ENCODE measurements around the gene ELAC1. TPM values are rescaled to one million over a fixed set of nuclear protein-coding genes. Genes with fewer than 3 reads are reported as not detected.
"Not testable (repeated sequence)": the region's sequence is repeated elsewhere in the genome, so short reads cannot be mapped to it uniquely, and the experiment has no call there.

Gene ELAC1
- total RNA-seq, 2 experiments from 2014 or later, result 4.7 to 5.6 TPM

- Mint-ChIP-seq H3K27me3 (no peaks in the 10 kb centered on the region), H3K9me3 (ENCODE audit: low read depth) (peaks cover 6% of the 10 kb centered on the region), H3K36me3 (ENCODE audit: low read depth) (peaks cover 45% of the 10 kb centered on the region), H3K4me1 (peaks cover 36% of the 10 kb centered on the region), H3K4me3 (no peak overlapping the region), H3K27ac (peak overlapping the region; percentile 65)
- ATAC-seq, result peak; percentile 95
- peak; percentile 30 for DNase-seq
- ChIA-PET POLR2A (interaction anchor here (0.7 kb wide), 1 partner anchor 16 kb away, joined by 5 read pairs; no protein-coding TSS in a partner anchor), CTCF (interaction anchor here (0.6 to 0.8 kb wide), 2 partner anchors 88 to 135 kb away, joined by 3 read pairs; no protein-coding TSS in a partner anchor)
- intact Hi-C loops (cut with DNase I, micrococcal nuclease), result loop anchor here in 1 of 2 experiments (2.0 to 5.0 kb wide), 2 partner anchors 79 to 153 kb away; partner anchors contain the start of gene MRO
Measured at GRCh38 chr18:50973367-50974126, 5.7 kb downstream of the ELAC1 start.

- ChIA-PET POLR2A (interaction anchor here (0.6 kb wide), 1 partner anchor 126 kb away, joined by 7 read pairs; no protein-coding TSS in a partner anchor), CTCF (no interaction called here)
- DNase-seq (no peak), ATAC-seq (no peak)
- no peak overlapping the region for H3K27ac Mint-ChIP-seq
- H3K4me1 Mint-ChIP-seq, result peaks cover 17% of the 10 kb centered on the region
- H3K27me3 Mint-ChIP-seq, result no peaks in the 10 kb centered on the region
- intact Hi-C loops (cut with DNase I, micrococcal nuclease), result no loop called here
- peaks cover 50% of the 10 kb centered on the region for H3K36me3 Mint-ChIP-seq (ENCODE audit: low read depth)
- H3K4me3 Mint-ChIP-seq, result no peak overlapping the region
- H3K9me3 Mint-ChIP-seq (ENCODE audit: low read depth), result peaks cover 6% of the 10 kb centered on the region
Measured at GRCh38 chr18:50977037-50977760, 9.4 kb downstream of the ELAC1 start.

- Mint-ChIP-seq H3K9me3 (ENCODE audit: low read depth) (peaks cover 6% of the 10 kb centered on the region), H3K4me3 (no peak overlapping the region), H3K27ac (no peak overlapping the region), H3K27me3 (no peaks in the 10 kb centered on the region), H3K36me3 (ENCODE audit: low read depth) (peaks cover 43% of the 10 kb centered on the region), H3K4me1 (no peaks in the 10 kb centered on the region)
- ATAC-seq (no peak), DNase-seq (no peak)
- intact Hi-C loops (cut with DNase I, micrococcal nuclease), result no loop called here
- POLR2A ChIA-PET, result no interaction called here
- CTCF ChIA-PET, result interaction anchor here (0.6 kb wide), 1 partner anchor 182 kb away, joined by 4 read pairs; no protein-coding TSS in a partner anchor
Measured at GRCh38 chr18:50981381-50981780, 13.5 kb downstream of the ELAC1 start.

GRCh38 chr18:50982086-50982801 is 14.4 kb downstream of the ELAC1 start:
- Mint-ChIP-seq H3K27ac (no peak overlapping the region), H3K9me3 (ENCODE audit: low read depth) (peaks cover 3% of the 10 kb centered on the region), H3K36me3 (ENCODE audit: low read depth) (peaks cover 35% of the 10 kb centered on the region), H3K4me1 (no peaks in the 10 kb centered on the region), H3K4me3 (no peak overlapping the region), H3K27me3 (no peaks in the 10 kb centered on the region)
- ChIA-PET CTCF (interaction anchor here (0.6 kb wide), 1 partner anchor 182 kb away, joined by 4 read pairs; no protein-coding TSS in a partner anchor), POLR2A (no interaction called here)
- intact Hi-C loops (cut with DNase I, micrococcal nuclease), result no loop called here
- DNase-seq (no peak), ATAC-seq (no peak)

- ChIA-PET CTCF (no interaction called here), POLR2A (no interaction called here)
- Mint-ChIP-seq H3K36me3 (ENCODE audit: low read depth) (peaks cover 32% of the 10 kb centered on the region), H3K4me1 (no peaks in the 10 kb centered on the region), H3K27ac (no peak overlapping the region), H3K27me3 (no peaks in the 10 kb centered on the region), H3K4me3 (no peak overlapping the region), H3K9me3 (ENCODE audit: low read depth) (peaks cover 3% of the 10 kb centered on the region)
- intact Hi-C loops (cut with DNase I, micrococcal nuclease), result no loop called here
- no peak for DNase-seq
- no peak for ATAC-seq
Measured at GRCh38 chr18:50982802-50983179, 15.0 kb downstream of the ELAC1 start.

GRCh38 chr18:50986360-50987087 is 18.7 kb downstream of the ELAC1 start:
- H3K27me3 Mint-ChIP-seq, result no peaks in the 10 kb centered on the region
- H3K4me3 Mint-ChIP-seq, result no peak overlapping the region
- DNase-seq, result no peak
- no peaks in the 10 kb centered on the region for H3K4me1 Mint-ChIP-seq
- no peaks in the 10 kb centered on the region for H3K9me3 Mint-ChIP-seq (ENCODE audit: low read depth)
- peaks cover 16% of the 10 kb centered on the region for H3K36me3 Mint-ChIP-seq (ENCODE audit: low read depth)
- intact Hi-C loops (cut with DNase I, micrococcal nuclease), result no loop called here
- CTCF ChIA-PET, result interaction anchor here (1.1 to 1.6 kb wide), 2 partner anchors 31 to 166 kb away, joined by 3 read pairs; no protein-coding TSS in a partner anchor
- no peak overlapping the region for H3K27ac Mint-ChIP-seq
- POLR2A ChIA-PET, result no interaction called here
- no peak for ATAC-seq

- no peaks in the 10 kb centered on the region for H3K4me1 Mint-ChIP-seq
- no peak overlapping the region for H3K4me3 Mint-ChIP-seq
- ChIA-PET POLR2A (no interaction called here), CTCF (interaction anchor here (1.6 kb wide), 1 partner anchor 31 kb away, joined by 3 read pairs; no protein-coding TSS in a partner anchor)
- intact Hi-C loops (cut with DNase I, micrococcal nuclease), result no loop called here
- ATAC-seq (no peak), DNase-seq (no peak)
- H3K27me3 Mint-ChIP-seq, result no peaks in the 10 kb centered on the region
- no peaks in the 10 kb centered on the region for H3K9me3 Mint-ChIP-seq (ENCODE audit: low read depth)
- H3K27ac Mint-ChIP-seq, result no peak overlapping the region
- H3K36me3 Mint-ChIP-seq (ENCODE audit: low read depth), result peaks cover 15% of the 10 kb centered on the region
Measured at GRCh38 chr18:50987261-50987660, 19.4 kb downstream of the ELAC1 start.

GRCh38 chr18:50989711-50990110 is 21.9 kb downstream of the ELAC1 start:
- H3K27me3 Mint-ChIP-seq, result no peaks in the 10 kb centered on the region
- POLR2A ChIA-PET, result interaction anchor here (0.6 kb wide), 1 partner anchor 16 kb away, joined by 5 read pairs; no protein-coding TSS in a partner anchor
- H3K4me3 Mint-ChIP-seq, result no peak overlapping the region
- no peak for ATAC-seq
- CTCF ChIA-PET, result no interaction called here
- peaks cover 6% of the 10 kb centered on the region for H3K36me3 Mint-ChIP-seq (ENCODE audit: low read depth)
- no peak overlapping the region for H3K27ac Mint-ChIP-seq
- H3K4me1 Mint-ChIP-seq, result no peaks in the 10 kb centered on the region
- no peaks in the 10 kb centered on the region for H3K9me3 Mint-ChIP-seq (ENCODE audit: low read depth)
- intact Hi-C loops (cut with DNase I, micrococcal nuclease), result no loop called here
- DNase-seq, result no peak

- Mint-ChIP-seq H3K27me3 (no peaks in the 10 kb centered on the region), H3K9me3 (ENCODE audit: low read depth) (no peaks in the 10 kb centered on the region), H3K36me3 (ENCODE audit: low read depth) (peaks cover 2% of the 10 kb centered on the region), H3K4me1 (no peaks in the 10 kb centered on the region), H3K27ac (no peak overlapping the region), H3K4me3 (no peak overlapping the region)
- ChIA-PET POLR2A (no interaction called here), CTCF (no interaction called here)
- intact Hi-C loops (cut with DNase I, micrococcal nuclease), result no loop called here
- DNase-seq (no peak), ATAC-seq (no peak)
Measured at GRCh38 chr18:50992351-50992762, 24.5 kb downstream of the ELAC1 start.

- POLR2A ChIA-PET, result interaction anchor here (0.6 to 0.7 kb wide), 2 partner anchors 13 to 42 kb away, joined by 3 read pairs; no protein-coding TSS in a partner anchor
- Mint-ChIP-seq H3K27ac (no peak overlapping the region), H3K4me1 (no peaks in the 10 kb centered on the region), H3K4me3 (no peak overlapping the region), H3K36me3 (ENCODE audit: low read depth) (no peaks in the 10 kb centered on the region), H3K9me3 (ENCODE audit: low read depth) (no peaks in the 10 kb centered on the region), H3K27me3 (no peaks in the 10 kb centered on the region)
- CTCF ChIA-PET, result interaction anchor here (0.6 to 0.7 kb wide), 2 partner anchors 174 to 206 kb away, joined by 3 read pairs; no protein-coding TSS in a partner anchor
- ATAC-seq (no peak), DNase-seq (no peak)
- intact Hi-C loops (cut with DNase I, micrococcal nuclease), result no loop called here
Measured at GRCh38 chr18:50994031-50994430, 26.2 kb downstream of the ELAC1 start.

- H3K27me3 Mint-ChIP-seq; CTCF ChIA-PET; intact Hi-C loops (cut with DNase I, micrococcal nuclease); POLR2A ChIA-PET; H3K36me3 Mint-ChIP-seq (ENCODE audit: low read depth); H3K4me3 Mint-ChIP-seq; H3K9me3 Mint-ChIP-seq (ENCODE audit: low read depth); DNase-seq; H3K27ac Mint-ChIP-seq; ATAC-seq; H3K4me1 Mint-ChIP-seq: not testable (repeated sequence)
Measured at GRCh38 chr18:51003174-51003573, 35.3 kb downstream of the ELAC1 start.

All from activated CD4-positive, alpha-beta T cell treated with anti-CD3 and anti-CD28 coated beads for 36 hours (primary cell).